Activated T-cell treated with anti-CD3 and anti-CD28 coated beads, Interleukin-2, amount 50 U/mL, for 4 hours (primary cell): Measurements from ENCODE around the gene PCTP. TPM values are rescaled to one million over a fixed set of nuclear protein-coding genes. Genes with fewer than 3 reads are reported as not detected.

Source experiments
- ATAC-seq, 2 donors: fragments of 200-7000 bp; cut with Tn5 transposase; one replicate each; pipeline ENCODE4 v1.10.0; 2021
- DNase-seq: peaks from one replicate; pipeline ENCODE4 v3.0.0-alpha.2; 2020
- H3K27me3 Mint-ChIP-seq: one replicate; pipeline ENCODE4 v1.8.0; 2021; ENCODE audit warnings: low read depth, mixed read lengths
- H3K36me3 Mint-ChIP-seq: one replicate; pipeline ENCODE4 v1.8.0; 2022; ENCODE audit warnings: mixed read lengths; ENCODE audit not compliant: insufficient read depth
- H3K4me1 Mint-ChIP-seq: one replicate; pipeline ENCODE4 v1.8.0; 2021; ENCODE audit warnings: low read depth, mixed read lengths
- H3K4me3 Mint-ChIP-seq: one replicate; pipeline ENCODE4 v1.8.0; 2021; ENCODE audit warnings: mild to moderate bottlenecking, moderate library complexity, mixed read lengths
- H3K9me3 Mint-ChIP-seq: one replicate; pipeline ENCODE4 v1.8.0; 2021; ENCODE audit warnings: mixed read lengths
- total RNA-seq, 3 donors: library from RNA; stranded (reverse); gene quantifications; one replicate each; pipeline ENCODE4 v1.2.1, GENCODE V29; 2021

Gene PCTP
- total RNA-seq, 3 donors from 2014 or later: 3.4 to 4.1 (median 3.8) TPM

DNA sequence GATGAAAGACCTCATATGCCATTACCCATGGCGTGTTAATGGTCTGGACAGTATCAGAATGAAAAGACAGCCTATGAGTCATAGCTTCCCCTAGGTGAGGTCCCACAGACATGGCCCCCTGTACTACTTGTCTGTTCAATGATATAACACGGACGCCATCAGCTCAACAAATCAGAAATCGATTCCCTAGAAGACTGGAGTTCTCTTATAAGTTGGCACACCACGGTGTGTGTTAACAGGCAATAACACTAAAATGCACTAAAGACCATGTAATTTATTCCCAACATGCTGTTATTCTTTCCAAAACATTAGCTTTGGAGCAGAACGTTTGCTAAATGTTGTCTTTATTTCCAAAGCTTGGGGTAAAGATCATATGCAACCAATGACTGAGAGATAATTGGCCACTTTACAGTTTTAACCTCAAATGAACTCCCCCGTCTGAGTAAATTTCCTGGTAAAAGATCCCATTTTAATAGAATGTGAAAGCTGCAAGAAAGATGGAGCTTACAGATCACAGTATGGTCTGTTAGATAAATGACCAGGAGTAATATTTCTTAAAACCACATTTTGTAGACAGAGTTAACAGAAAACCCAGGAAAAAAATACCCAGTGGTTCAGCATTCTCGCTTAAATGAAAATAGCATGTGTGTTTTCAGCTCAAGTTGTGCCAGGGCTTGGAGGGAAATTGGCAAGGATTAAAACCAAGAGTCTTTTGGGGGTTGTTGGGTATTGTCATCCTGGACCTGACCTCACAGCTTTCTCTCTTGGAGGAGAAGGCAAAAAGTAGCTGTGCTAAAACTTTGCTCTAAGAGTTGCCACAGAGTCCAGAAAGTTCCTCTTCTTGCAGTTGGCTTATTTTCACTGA lies 65.9 kb downstream of the PCTP start:
- Mint-ChIP-seq H3K36me3 (no peaks in the 10 kb centered on the region), H3K4me3 (no peak overlapping the region), H3K4me1 (no peaks in the 10 kb centered on the region), H3K9me3 (peaks cover 5% of the 10 kb centered on the region), H3K27me3 (peaks cover 16% of the 10 kb centered on the region)
- DNase-seq: no peak
- no peak for ATAC-seq

DNA sequence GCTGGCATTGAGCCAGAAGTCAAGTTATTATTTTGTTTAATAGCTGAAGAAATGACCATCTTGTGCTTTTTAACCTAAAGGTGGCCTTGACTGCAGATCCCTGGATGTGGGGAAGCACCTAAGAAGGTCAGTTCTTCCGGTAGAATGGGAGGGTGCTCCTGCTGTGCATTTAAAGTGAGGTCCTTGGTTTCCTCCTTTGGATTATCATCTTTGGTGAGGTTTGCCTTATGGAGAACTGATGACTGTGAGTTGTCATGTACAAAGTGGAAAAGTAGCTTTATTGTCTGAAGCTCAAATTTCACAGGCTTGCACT lies 66.5 kb downstream of the PCTP start:
- no peak overlapping the region for H3K4me3 Mint-ChIP-seq
- H3K36me3 Mint-ChIP-seq: no peaks in the 10 kb centered on the region
- ATAC-seq (no peak), DNase-seq (no peak)
- peaks cover 16% of the 10 kb centered on the region for H3K27me3 Mint-ChIP-seq
- H3K9me3 Mint-ChIP-seq: peaks cover 5% of the 10 kb centered on the region
- no peaks in the 10 kb centered on the region for H3K4me1 Mint-ChIP-seq

- DNase-seq (no peak), ATAC-seq (no peak)
- Mint-ChIP-seq H3K4me3 (no peak overlapping the region), H3K4me1 (no peaks in the 10 kb centered on the region), H3K27me3 (peaks cover 16% of the 10 kb centered on the region), H3K9me3 (peaks cover 5% of the 10 kb centered on the region), H3K36me3 (no peaks in the 10 kb centered on the region)
Measured at GRCh38 chr17:55818026-55818425, 67.2 kb downstream of the PCTP start.

DNA sequence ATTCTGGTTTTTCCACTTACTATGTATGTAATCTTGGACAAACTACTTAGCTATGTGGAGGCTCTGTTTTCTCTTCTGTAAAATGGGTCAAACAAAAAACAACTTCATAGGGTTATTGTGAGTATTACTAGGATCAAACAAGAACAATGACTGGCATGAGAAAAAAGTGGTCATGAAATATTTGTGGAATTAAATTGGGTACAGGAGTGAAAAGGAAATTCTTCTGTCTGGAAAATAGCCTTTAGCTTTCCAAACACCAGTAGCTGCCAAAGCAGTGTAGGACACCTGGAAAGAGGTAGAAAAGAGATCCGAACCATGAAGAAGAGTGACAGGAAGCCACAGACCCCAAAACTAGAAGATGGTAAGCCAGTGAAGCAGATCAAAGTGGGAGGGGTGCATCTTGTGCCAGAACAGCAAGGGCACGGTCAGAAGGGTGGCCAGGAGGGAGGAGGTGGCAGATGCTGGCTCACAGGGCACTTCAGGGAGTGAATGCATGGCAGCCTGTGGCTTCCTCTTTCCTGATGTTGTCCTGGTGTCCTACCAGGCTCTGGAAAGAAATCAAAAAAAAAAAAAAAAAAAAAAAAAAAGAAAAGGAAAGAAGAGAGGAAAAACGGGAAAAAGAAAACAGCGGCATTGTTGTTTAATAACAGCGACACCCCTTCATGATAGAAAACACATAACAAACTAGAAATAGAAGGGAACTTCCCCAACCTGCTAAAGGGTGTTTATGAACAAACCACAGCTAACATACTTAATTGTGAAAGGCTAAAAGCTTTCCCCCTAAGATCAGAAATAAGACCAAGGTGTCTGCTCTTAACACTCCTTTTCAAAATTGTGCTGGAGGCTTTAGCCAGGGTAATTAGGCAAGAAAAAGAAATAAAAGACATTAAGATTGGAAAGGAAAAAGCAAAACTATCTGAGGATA lies 67.9 kb downstream of the PCTP start:
- Mint-ChIP-seq H3K27me3 (peaks cover 13% of the 10 kb centered on the region), H3K4me1 (no peaks in the 10 kb centered on the region), H3K36me3 (no peaks in the 10 kb centered on the region), H3K9me3 (peaks cover 5% of the 10 kb centered on the region), H3K4me3 (no peak overlapping the region)
- ATAC-seq: no peak
- no peak for DNase-seq

DNA sequence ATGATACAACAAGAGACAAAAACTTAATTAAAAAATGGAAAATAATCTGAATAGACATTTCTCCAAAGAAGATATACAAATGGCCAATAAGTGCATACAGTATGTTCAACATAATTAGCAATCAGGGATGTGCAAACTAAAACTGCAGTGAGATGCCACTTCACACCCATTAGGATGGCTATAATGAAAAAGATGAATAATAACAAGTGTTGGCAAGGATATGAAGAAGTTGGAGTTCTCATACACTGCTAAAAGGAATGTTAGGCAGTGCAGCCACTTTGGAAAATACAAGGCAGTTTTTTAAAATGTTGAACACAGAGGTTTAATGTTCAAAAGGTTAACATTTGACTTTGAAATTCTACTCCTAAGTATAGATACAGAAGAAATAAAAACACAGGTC lies 69.8 kb downstream of the PCTP start:
- Mint-ChIP-seq H3K9me3 (peaks cover 5% of the 10 kb centered on the region), H3K4me3 (no peak overlapping the region), H3K27me3 (peaks cover 5% of the 10 kb centered on the region), H3K4me1 (no peaks in the 10 kb centered on the region), H3K36me3 (no peaks in the 10 kb centered on the region)
- DNase-seq: no peak
- ATAC-seq: no peak

DNA sequence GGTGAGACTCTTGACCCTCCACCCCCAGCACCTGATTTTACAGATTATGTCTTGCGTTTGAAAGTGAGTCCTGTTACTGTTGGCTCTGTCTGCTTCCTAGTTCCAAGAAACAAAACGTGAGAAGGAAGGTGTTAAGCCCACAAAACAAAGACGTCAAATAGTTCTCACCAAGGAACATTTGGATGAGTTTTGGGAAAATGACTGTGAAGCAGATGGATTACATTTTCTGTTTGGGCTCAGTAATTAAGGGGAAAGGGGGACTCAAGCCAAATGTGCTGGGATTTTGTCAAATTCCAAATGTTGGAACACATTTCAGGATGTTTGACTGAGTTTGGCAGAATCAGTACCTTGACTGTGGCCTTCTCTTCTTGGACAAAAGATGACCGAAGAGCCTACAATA lies 71.2 kb downstream of the PCTP start:
- peaks cover 5% of the 10 kb centered on the region for H3K9me3 Mint-ChIP-seq
- H3K4me1 Mint-ChIP-seq: no peaks in the 10 kb centered on the region
- H3K36me3 Mint-ChIP-seq: no peaks in the 10 kb centered on the region
- DNase-seq (no peak), ATAC-seq (no peak)
- H3K4me3 Mint-ChIP-seq: no peak overlapping the region
- H3K27me3 Mint-ChIP-seq: no peaks in the 10 kb centered on the region

GRCh38 chr17:55825213-55825612 lies 74.4 kb downstream of the PCTP start:
- Mint-ChIP-seq H3K4me3 (no peak overlapping the region), H3K4me1 (no peaks in the 10 kb centered on the region), H3K9me3 (peaks cover 5% of the 10 kb centered on the region), H3K27me3 (no peaks in the 10 kb centered on the region), H3K36me3 (no peaks in the 10 kb centered on the region)
- ATAC-seq (no peak), DNase-seq (no peak)

Other genes starting within 250 kb of the PCTP start
- not detected for gene SMIM36, start 239.6 kb upstream of the PCTP start, total RNA-seq
- not detected for gene TMEM100, start 28.2 kb upstream of the PCTP start, total RNA-seq